GM19468 (cell line): ENCODE measurements around the gene MYH6.

Experiments
- ATAC-seq: cut with Tn5 transposase; IDR thresholded peaks from one replicate; pipeline ENCODE4 v1.9.1; 2021; ENCODE audit warnings: mild to moderate bottlenecking, moderate library complexity, moderate number of reproducible peaks; ENCODE audit not compliant: unreplicated experiment; ENCODE audit errors: extremely low read depth

MYH6 gene

DNA sequence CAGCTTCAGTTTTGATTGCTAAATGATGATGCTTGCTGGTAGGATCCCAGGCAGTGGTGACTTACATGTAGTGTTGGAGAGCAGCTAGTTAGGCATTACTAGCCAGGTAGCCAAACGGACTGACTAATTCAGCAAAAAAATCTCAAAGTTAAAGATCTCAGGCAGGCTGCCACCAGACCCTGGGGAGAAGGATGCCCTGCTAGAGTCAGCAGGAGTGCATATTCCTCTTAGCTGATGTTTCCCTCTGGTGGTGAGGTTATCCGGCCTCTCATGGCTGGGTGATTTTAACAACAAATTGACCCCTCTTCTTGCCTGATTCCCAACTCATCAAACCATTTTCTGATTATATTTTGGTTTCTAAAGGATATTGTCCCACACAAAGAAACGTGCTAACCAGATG lies 45.9 kb downstream of the MYH6 start:
- no peak for ATAC-seq

DNA sequence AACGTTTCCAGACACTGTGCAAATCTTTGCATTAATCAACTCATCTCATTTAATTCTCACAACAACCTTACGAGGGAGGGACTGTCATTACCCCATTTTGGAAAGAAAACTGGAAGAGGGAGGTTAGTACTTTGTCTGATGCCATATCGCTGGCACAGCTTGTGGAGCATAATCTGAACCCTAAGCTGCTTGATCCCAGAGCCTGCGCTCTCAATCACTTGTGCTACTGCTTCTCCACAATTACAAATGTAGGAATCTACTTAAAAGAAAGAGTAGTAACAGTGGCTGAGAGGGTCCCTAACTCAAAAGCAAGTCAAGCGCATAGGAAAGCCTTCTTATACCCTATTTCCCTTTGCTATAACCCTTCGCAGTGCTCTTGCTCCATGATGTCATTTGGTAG lies 46.3 kb downstream of the MYH6 start:
- ATAC-seq, result no peak

DNA sequence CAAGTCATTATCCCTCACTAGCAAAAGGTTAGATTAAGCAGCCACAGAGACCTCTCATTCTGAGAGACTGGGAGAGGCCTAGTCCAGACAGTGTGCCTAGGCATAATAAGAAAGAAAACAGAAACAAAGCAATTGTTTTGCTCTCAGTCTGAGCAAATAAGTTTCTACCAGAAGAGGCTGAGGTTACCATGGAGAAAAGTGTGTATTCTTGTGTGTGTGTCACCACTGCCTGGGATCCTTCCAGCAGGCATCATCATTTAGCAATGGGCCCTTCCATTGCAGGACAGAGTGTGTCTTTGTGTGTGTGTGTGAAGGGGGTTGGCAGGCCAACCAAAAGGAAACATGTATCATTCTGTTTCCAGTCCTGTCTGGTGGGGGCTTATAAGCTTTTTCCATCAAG lies 46.8 kb downstream of the MYH6 start:
- no peak for ATAC-seq

DNA sequence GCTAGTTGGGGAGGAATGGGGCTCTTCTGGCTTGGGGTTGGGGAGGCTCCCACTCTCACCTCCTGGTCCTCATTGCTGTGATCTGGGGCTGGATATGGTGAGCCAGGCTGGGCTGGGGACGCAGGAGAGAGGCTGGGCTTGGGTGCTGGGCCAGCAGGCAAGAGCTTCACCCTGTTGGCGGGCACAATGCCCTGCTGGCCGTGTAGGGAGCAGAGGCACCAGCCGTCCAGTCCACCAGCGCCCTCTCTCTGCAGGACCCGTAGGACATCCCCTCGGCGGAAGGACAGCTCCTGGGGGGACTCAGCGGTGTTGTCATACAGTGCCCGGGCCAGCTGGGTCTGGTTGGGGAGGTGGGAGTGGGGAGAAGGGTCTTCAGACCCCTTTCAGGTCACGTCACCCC lies 47.6 kb downstream of the MYH6 start:
- no peak for ATAC-seq

DNA sequence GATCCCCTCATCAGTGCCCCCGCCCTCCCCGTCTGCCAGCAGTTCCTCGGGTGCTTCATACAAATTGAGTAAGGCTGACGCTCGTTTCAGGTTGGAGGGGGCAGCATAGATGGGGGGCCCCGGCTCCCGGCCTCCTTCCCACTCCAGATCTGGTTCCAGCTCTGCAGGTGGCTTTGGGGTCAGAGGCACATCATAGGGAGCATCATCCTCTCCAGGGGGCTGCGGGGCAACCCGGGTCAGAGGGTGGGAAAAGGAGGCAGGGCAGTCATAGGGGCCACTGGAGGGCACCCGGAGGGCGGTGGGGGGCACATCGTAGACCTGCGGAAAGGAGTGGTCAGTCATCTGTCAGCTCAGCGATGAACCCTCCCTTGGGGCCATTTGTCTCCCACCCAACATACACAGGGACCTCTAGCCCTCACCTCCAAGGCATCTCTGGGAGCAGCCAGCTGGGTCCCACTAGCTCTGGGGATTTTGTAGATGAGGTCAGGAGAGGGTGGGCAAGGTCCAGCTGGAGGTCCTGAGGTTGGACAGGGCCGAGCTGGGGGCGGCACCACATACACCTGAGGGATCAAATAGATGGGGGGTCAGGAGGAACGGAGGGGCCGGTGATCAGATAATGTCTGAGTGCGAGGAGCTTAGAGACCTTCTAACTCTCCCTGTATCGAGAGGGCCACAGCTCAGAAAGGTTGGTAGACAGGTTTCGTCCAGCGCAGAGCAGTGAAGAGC lies 48.2 kb downstream of the MYH6 start:
- no peak for ATAC-seq

DNA sequence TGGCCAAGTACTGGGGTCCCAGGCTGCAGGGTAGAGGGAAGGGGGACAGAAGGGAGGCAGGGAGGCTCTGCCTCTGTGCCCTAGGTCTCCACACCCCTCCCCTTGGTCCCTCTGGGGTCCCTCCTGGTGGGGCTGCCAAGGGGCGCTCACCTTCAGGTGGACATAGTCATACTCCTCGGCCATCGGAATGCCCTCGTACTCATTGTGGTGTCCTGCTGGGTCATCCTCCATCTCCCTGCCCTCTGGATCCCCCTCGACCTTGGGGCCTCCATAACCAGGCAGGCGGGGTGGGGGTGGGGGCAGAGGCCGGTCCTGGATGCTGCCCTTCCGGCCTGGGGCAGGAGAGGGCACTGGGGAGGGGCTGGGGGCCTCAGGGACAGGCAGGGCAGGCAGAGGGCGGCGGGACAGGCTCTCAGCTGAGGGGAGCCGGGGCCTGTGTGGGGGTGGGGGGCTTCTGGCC lies 48.9 kb downstream of the MYH6 start:
- ATAC-seq, result no peak

DNA sequence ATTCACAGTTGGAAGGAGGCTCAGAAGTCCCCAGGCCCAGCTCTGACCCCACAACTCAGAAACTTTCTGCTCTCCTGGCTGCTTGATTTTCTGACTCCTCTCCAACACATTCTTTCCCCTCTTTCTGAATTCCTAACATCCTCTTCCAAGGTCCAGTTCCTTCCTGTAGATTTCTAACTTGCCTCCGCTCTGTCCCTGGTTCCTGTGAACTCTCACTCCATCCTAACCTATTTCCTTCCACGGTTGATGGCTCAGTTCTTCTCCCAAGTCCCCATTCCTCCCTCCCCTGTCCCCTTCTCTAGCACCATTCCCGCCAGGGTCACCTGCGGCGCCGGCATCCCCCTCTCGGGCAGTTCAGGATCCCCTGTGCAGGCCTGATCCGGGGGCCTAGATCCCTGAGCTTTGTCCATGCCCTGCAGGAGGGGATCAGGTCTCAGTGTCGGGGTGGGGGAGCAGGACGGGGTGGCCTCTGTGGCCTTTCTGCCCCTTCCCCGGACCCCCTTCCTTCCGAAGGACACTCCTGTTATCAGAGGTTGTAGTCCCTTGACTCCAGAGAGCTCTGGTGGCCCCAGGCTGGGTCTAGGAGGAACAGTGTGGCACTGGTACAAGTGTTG lies 49.4 kb downstream of the MYH6 start:
- no peak for ATAC-seq

DNA sequence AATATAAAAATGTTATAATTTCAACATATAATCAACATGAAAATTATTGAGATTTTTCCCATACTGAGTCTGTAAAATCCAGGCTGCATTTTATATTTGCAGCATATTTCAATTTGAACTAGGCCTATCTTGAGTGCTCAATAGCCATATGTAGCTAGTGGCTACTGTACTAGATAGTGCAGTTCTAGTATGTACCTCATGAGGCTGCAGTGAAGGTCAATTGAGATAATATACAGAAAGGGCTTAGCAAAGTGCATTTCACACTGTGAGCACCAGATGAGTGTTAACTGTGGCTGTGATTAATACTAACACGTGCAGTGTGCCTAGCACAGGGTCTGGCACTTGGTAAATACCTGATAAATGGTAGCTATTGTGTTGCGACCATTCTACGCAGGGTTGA lies 50.0 kb downstream of the MYH6 start:
- no peak for ATAC-seq

DNA sequence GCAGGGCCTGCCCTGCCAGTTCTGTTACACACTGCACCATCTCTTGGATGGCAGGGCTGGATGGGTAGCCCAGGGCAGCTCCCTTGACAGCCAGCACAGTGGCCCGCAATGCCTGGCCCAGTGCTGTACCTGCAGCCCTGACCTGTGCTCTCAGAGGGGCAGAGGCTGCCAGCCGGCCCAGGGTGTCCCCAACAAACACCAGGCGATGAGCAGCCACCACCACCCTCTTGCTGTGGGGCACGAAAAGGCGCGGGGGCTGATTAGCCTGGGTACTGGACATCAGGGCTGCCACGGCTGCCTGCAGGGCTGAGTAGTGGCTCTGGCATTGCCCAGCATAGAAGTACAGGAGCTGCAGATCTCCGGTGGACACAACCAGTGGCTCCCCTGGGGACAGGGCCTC lies 50.8 kb downstream of the MYH6 start:
- ATAC-seq, result no peak

DNA sequence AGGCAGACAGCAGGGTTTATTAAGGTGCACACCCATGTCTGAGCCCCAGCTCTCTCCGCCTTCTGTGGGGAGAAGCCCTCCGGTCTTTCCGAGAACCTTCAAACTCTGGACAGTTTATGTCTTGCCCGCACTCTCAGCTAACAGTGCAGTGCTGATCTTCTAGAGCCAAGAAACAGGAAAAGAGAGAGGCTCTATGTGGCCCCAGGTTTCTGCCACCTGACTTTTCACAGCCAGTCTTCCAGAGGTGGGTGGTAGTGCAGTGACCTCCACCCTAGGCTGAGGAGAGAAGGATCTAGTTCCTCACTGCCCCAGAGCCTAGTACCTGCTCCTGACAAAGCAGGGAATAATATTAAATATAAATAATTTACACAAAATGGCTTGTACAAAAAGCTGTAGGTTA lies 51.4 kb downstream of the MYH6 start:
- ATAC-seq, result no peak

DNA sequence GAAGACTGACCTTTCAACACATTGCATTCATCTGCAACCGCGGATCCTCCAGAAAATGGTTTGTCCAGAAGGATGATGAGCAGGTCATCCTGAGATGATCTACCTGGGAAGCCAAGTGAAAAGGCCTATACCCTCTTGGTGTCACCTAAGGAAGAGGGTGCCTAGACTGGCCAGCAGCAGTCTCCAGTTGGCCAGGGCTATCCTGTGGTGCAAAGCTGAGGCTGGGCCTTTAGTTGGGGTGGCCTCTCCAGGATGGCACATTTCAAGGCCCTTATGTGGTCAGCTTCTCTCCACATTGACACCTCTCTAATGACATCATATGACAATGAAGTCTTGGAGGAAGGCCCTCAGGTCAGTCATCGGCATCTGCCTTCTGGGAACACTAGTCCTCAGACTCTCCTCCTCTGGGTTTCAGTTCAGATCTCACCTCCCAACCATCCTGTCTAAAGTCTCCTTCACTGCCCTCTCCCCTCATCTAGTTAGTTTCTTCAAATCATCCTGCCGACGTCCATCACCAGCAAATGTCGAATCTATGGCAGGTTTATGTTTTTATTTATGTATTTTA lies 52.1 kb downstream of the MYH6 start:
- no peak for ATAC-seq

DNA sequence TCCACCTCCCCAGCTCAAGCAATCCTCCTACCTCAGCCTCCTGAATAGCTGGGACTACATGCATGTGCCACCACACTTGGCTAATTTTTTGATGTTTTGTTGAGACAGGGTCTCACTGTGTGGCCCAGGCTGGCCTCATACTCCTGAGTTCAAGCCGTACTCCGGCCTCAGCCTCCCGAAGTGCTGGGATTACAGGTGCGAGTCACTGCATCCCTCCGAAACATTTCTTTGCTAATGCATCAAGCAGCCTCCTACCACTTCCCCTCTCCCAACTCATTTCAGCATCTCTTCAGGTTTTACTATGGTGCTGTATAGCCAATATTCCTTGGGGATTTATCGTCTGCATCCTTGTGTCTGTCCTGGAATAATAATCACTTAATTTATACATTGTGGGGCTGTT lies 53.1 kb downstream of the MYH6 start:
- ATAC-seq, result no peak

DNA sequence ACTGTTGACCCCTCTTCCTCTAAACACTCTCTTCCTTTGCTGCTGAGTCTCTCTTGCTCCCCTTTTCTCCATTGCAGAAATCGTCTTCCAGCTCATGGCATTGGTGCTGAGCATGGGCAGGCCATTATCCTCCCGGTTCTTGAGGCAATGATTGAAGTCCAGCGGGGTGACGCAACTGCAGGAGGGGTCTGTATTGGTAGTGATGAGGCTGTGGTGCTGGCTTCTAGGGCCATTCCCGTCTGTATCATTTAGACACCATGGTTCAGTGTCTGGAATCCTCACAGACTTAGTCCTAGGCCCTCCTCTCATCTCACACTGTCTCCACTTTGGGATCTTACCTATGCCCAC lies 54.7 kb downstream of the MYH6 start:
- no peak for ATAC-seq

DNA sequence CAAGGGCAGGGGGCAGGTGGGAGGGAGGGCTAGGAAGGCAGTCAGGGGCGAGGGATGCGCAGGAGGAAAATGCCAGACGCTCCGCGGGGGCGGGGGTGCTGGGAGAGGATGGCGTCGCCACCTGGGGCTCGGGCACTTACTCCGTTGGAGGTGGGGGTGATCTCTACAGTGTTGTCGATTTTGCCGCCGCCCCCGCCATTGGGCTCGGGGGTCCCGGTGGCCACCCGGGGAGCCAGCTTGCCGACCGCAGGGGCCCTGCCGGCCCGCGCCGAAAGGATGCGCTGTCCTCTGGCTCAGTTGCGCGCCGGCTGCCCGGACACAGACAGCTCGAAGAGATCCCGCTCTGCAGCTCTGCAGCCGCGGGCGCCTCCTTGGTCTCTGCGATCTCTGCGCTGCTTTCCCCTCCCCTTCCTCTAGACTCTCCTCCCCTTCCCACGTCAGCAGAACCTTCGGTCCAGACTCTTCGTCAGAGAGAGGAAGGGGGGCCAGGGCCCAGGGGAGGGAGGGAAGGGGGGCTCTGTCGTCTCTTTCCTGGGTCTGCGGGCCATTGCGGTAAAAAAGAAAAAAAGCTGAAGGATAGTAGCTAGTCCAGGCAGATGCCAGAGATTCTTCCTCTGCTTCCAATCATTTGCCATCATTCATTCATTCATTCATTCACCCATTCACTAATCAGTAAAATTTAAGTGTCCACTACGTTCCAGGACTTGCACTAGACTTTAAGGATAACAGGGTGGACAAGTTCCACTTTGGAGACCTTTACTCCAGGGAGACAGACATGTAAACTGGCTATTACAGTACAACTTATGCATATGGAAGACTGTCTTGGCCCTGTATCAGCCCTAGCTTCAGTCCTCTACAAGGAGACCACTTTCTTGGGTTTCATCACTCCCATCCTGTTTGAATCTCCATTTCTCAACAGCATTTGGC lies 55.3 kb downstream of the MYH6 start, which contains the start of gene SLC22A17:
SLC22A17 (minus strand) TSS at position 382 of the 927 bp plus-strand sequence.
- no peak for ATAC-seq

DNA sequence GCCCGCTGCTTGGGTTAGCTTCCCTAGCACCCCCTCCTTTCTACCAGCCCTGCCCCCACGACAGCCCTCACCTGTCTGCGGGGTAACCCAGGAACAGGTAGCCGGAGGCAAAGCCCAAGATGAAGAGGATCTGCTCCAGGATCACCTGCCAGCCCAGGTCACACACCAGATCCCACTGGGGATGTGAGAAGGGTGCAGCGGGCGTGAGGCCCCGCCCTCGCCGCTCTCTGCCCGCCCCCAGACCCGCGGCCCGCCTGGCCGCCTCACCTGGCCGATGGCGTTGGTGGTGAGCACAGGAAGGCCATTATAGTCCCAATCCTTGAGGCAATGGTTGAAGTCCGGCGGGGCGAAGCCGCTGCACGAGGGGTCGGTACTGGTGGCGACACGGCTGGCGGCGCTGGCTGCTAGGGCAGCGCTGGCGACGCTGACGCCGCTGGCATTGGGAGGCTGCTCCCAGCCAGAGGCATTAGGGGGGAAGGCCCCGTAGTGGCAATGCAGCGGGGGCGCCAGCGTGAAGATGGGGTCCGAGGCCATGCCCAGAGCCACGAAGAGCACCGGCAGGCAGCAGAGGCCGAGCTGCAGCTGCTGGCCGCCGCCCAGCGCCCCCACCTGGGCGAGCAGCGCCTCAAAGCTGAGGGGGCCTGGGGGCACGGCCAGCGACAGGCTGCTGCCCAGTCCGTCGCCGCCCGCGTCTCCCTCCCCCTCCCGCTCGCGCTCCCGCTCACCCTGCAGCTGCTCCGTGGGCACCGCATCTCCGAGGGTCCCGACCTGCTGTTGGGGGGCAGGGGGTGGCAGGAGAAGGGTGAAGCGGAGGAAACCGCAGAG lies 56.2 kb downstream of the MYH6 start:
- ATAC-seq, result no peak

DNA sequence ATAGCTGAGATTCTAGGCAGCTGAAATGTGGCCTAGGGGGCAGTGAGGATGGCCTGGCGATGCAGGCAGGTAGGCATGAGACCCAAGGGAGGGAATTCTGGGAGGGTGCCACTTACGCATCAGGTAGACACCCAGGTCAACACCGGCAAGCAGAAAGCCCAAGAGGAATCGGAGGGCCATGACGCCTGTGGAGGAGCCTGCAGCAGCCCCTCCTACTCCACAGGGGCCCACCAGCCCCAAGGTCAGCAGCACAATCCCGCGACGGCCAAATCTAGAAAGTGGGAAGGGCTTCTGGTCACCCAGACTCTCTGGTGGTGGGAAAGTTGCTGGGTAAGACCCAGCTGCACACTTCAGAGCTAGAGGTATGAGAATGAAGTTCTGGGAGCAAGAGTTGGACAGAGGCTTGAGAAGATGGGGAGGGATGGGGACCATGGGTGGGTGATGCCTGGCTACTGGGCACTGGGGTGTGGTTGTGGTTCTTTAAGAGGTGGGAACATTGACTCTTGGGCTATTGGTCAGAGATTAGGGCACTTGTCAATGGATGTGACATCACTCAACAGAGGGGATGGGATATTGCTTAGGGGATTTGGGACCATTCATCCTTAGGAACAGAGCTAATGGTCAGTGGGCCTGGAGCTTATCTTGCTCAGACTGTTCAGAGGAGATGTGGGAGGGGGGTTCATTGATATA lies 58.8 kb downstream of the MYH6 start:
- no peak for ATAC-seq

DNA sequence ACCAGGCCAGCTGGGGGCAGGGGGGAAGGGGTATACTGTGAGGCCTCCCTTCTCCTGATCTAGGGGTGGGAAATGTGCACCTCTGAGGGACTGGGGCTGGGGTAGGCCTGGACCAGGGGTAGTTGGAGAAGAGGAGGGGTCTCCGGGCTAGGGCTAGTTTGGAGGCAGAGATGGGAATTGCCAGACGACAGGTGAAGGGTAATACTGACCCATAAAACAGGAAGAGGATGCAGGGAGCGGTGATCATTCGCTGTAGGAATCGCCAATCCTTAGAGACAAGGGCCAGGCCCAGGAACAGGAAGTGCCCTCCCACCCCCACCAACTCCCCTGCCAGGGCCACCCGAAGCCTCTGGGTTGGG lies 59.8 kb downstream of the MYH6 start:
- ATAC-seq, result no peak

DNA sequence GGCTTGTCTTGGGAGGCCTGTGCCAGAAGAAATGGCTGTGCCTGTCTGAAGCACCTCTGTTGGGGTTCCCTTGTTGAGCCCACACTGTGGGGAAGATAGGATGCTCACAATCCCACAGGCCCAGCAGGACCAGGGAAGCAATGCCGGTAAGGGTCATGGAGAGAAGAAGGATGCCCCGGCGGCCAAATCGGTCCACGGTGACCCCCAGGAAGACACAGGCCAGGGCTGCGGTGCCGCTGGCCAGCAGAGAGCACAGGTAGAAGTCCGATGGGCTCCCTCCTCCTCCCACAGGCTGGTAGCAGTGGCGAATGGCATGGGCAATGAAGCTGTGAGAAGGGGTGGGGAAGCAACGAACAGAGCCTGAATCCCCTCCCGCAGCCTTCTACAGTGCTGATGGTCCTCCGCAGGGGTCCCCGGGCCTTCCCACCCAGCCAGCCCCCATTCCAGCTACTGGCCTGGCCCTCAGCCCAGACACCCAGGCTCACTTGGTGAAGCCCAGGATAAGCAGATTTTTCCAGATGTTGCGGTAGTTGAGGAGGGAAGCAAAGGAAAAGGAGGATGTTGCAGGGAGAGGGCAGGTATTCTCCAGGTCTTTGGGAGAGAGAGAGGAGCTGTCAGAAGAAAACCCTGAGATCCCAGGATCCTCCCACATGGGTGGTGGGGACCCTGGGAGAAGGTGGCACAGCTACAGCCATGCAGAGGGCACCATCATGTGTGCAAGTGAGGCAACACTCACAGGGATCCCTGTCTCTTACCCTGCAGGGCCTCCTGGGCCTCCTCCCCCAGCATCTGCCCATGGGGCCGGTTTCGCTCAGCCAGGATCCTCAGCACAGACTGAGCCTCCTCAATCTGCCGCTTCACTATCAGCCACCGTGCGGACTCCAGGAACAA lies 60.4 kb downstream of the MYH6 start:
- no peak for ATAC-seq
